GM19463 (cell line): ENCODE measurements around the gene BLOC1S2.
"Not testable (repeated sequence)": the region's sequence is repeated elsewhere in the genome, so short reads cannot be mapped to it uniquely, and the experiment has no call there.

Experiments
- ATAC-seq: cut with Tn5 transposase; IDR thresholded peaks from one replicate; pipeline ENCODE4 v1.9.1; 2021; ENCODE audit warnings: mild to moderate bottlenecking, moderate library complexity; ENCODE audit not compliant: unreplicated experiment

The BLOC1S2 gene

DNA sequence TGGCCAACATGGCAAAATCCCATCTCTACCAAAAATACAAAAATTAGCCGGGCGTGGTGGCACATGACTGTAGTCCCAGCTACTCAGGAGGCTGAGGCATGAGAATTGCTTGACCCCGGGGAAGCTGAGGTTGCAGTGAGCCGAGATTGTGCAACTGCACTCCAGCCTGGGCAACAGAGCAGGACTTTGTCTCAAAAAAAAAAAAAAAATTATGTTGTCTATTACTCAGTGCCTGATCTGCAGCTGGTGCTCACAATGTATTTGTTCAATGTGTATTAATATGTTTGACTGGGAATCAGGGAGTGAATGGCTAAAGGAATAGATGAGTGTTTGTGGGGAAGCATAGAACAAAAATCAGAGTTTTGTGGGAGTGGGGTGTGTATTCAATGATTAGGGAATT lies 5.8 kb upstream of the BLOC1S2 start:
- not testable (repeated sequence) for ATAC-seq

GRCh38 chr10:100291356-100291755 lies 4.9 kb upstream of the BLOC1S2 start:
- ATAC-seq = no peak

- no peak for ATAC-seq
Observed at GRCh38 chr10:100289641-100290040, 3.2 kb upstream of the BLOC1S2 start.

- ATAC-seq = no peak
Observed at GRCh38 chr10:100288196-100288595, 1.7 kb upstream of the BLOC1S2 start.

- no peak for ATAC-seq
Observed at GRCh38 chr10:100287756-100288155, 1.3 kb upstream of the BLOC1S2 start.

GRCh38 chr10:100285326-100285725 lies 1.2 kb downstream of the BLOC1S2 start:
- ATAC-seq = not testable (repeated sequence)

- ATAC-seq = no peak
Observed at GRCh38 chr10:100282907-100283306, 3.6 kb downstream of the BLOC1S2 start.

DNA sequence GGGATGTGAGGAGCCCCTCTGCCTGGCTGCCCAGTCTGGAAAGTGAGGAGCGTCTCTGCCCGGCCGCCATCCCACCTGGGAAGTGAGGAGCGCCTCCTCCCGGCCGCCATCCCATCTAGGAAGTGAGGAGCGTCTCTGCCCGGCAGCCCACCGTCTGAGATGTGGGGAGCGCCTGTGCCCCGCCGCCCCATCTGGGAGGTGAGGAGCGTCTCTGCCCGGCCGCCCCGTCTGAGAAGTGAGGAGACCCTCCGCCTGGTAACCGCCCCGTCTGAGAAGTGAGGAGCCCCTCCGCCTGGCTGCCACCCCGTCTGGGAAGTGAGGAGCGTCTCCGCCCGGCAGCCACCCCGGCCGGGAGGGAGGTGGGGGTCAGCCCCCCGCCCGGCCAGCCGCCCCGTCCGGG lies 9.5 kb downstream of the BLOC1S2 start:
- not testable (repeated sequence) for ATAC-seq

DNA sequence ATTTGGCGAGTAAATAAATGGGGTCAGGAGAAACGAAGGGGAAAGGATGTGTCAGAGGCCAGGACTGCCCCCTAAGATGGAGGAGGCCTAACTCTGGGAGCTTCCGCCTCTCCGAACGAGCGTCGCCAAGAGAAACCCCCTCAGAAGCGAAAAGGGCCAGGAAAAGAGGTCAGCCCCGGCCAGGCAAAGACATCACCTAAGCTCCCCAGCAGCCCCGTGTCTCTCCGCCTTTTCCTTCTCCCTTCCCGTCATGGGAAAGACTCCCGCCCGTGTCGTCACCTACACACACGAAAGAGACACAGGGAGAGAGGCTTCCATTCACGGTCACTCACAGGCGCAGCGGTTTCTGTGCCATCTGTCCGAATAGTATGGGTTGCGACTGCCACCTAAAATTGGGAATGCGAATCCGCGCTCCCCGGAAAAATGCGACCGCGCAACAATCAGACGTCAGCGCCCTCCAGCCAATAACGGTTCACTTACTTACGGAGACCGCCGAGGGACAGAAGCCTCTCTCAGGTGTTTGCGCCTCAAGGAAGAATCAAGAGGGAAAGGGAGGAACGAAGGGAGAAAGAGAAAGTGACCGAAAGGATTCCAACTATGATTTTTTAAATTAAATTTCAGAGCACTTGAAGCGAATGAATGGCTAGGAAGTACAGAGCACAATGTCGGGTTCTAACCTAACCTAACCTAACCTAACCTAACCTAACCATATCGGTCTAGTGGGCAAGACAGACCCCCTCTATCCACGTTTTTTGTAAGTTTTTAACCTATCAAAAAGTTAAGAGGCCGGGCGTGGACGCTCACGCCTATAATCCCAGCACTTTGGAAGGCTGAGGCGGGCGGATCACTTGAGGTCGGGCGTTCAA lies 19.0 kb downstream of the BLOC1S2 start, which contains the start of gene CWF19L1:
TSS of gene CWF19L1 (minus strand) at position 400 of the 866 bp plus-strand sequence. CDS start at position 355, 45 bp downstream.
- ATAC-seq = no peak

GRCh38 chr10:100265821-100266485 lies 20.5 kb downstream of the BLOC1S2 start:
- no peak for ATAC-seq

DNA sequence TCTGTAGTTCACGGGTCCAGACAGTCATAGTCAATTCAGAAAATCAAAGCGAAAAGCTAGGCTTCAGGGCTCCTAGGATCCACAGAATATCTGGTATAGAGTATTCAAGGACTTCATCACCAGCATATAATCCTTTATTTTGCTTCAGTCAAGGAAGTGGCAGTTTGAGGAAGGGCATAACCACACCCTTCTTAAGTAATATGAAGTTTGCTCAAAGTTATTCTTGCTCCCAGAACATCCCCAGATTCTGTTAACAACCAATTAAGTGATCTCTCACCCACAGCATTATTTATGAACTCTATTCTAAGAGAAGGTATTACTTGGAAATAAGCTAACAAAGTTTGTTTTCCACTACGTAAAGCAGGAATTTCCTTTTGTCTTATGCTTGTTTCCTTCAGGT lies 32.3 kb downstream of the BLOC1S2 start:
- ATAC-seq = no peak

DNA sequence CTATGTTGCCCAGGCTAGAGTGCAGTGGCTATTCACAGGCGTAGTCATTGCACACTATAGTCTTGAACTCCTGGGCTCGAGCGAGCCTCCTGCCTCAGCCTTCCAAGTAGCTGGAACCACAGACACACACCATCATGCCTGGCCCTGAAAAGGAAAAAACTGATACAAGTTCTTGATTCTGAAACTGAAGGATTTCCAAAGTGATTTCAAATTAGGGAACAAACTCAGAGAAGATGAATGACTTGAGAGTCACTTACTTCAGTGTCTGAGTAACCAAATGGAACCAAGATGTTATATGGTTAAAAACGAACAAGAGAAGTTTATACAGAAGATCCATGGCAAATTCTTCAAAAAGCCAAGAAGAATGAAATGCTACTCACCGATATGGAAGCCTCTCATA lies 33.4 kb downstream of the BLOC1S2 start:
- ATAC-seq = no peak

GRCh38 chr10:100248820-100249219 lies 37.7 kb downstream of the BLOC1S2 start:
- ATAC-seq = no peak

DNA sequence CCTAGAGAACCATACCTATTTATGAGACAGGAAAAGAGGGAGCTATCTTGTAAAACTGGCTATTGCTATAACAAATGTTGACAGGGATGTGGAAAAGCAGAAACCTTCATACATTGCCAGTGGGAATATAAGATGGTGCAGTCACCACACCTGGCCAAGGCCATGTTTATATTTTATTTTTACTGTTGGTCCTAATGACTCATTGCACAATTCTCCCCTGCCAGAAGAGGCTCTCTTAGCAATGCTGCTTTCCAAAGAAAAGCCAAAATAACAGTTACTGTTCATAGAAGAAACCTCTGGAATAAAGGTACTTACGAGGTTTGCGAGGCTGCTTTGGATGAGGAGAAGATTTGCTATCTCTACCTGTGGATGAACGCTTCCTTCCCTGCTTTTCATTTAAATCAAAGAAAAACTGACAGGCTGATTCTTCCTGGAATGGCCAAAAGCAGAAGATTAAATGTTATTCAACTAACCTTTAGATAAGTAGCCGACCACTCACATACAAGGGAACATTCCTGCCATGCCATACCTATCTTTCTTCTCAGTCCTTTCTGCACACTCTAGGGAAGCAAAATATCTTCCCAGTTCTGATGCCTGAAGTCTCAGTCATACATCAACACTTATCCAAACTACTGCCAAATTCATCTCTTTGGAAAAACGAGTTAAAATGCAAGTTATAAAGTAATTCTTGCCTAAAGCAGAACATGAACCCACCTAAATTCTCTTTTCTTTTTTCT lies 40.8 kb downstream of the BLOC1S2 start:
- ATAC-seq = no peak

- ATAC-seq = no peak
Observed at GRCh38 chr10:100239851-100240250, 46.6 kb downstream of the BLOC1S2 start.

DNA sequence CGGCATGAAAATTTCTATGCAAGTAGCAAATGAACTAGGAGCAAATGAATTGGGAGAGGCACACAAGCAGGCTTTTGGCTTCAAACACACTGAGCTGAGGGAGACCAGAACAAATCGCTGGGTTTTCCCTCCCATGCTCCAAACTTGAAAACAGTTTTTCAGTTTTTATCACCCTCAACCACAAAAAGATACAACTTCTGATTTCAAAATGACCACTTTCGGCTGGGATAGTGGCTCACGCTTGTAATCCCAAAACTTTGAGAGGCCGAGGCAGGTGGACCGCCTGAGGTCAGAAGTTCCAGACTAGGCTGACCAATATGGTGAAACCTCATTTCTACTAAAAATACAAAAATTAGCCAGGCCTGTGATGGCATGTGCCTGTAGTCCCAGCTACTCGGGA lies 48.1 kb downstream of the BLOC1S2 start:
- no peak for ATAC-seq

DNA sequence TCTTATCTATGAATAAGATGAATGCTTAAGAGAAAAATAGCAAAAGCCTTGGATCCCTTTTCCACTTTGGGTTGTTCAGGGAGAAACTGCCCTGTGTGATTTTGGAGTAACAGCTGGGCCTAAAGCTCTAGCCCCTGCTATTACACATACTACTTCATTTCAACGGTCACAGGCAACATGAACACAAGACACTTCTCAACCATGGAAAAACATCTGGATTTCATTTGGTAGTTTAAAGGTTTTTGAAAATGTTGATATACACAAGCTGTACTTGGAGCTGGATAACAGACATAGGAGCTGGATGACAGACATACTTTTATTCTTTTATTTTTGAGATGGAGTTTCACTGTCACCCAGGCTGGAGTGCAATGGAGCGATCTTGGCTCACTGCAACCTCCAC lies 54.4 kb downstream of the BLOC1S2 start:
- ATAC-seq = no peak

- ATAC-seq = no peak
Observed at GRCh38 chr10:100229819-100230422, 56.6 kb downstream of the BLOC1S2 start.

DNA sequence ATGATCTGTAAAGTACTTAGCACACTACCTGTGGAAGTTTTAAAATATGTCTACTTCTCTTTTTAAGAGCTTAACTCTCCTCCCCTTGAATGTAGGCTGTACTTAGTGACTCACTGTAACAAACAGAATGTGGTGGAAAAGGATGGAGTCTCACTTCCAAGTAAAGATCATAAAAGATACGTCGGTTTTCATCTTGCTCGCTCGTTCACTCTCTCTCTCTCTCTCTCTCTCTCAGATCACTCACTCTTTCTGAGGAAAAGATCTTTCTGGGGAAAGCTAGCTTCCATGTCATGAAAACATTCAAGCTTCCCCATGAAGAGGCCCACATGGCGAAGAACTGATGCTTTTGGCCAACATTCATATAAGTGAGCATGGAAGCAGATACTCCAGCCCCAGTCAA lies 62.6 kb downstream of the BLOC1S2 start:
- ATAC-seq = no peak
